Cardiac muscle cell (in vitro differentiated cells and primary cell): ENCODE measurements around the gene FNDC3B. TPM values are rescaled to one million over a fixed set of nuclear protein-coding genes. Genes with fewer than 3 reads are reported as not detected.
A peak's percentile ranks its signal among the peaks of the same experiment; 100 is the strongest.

ENCODE experiments used
- DNase-seq, 2 donors: peaks; one replicate each; pipeline versions ENCODE4 v3.0.0 to v3.0.0-alpha.2; 2010 to 2017; ENCODE audit warnings: low read depth in 1 of 2, low spot score in 1 of 2
- H3K27ac ChIP-seq: fragments of 200-600 bp; sonication (generic); 2 replicates; pipeline ENCODE4 v1.5.1; 2016
- H3K27me3 ChIP-seq: fragments of 200-600 bp; sonication (generic); 2 replicates; pipeline ENCODE4 v1.6.0; 2016; ENCODE audit warnings: control low read depth
- H3K36me3 ChIP-seq: fragments of 200-600 bp; sonication (generic); 2 replicates; pipeline ENCODE4 v1.5.1; 2016; ENCODE audit warnings: control low read depth
- H3K4me1 ChIP-seq: fragments of 200-600 bp; sonication (generic); 2 replicates; pipeline ENCODE4 v1.8.1; 2017; ENCODE audit warnings: low read depth, mild to moderate bottlenecking, mixed run types
- H3K4me3 ChIP-seq: fragments of 200-600 bp; sonication (generic); 2 replicates; pipeline ENCODE4 v1.5.1; 2016; ENCODE audit warnings: mild to moderate bottlenecking
- H3K9me3 ChIP-seq: fragments of 200-600 bp; sonication (generic); 2 replicates; pipeline ENCODE4 v1.5.1; 2017; ENCODE audit warnings: low read depth, mild to moderate bottlenecking, control low read depth
- polyA plus RNA-seq: library from polyadenylated mRNA; unstranded; fragments of >200 nt; fragmentation: Nextera tagmentation; extraction: Ambion mirVana; gene quantifications from 2 replicates; pipeline ENCODE4 v1.2.1, GENCODE V29; 2016
- total RNA-seq: library from RNA; depleted of rRNA; stranded (reverse); fragments of >200 nt; gene quantifications from 2 replicates; pipeline ENCODE4 v1.2.3, GENCODE V29; 2016
- TF ChIP-seq, protein P1 (sequence below): IDR thresholded peaks from 2 replicates; pipeline ENCODE4 v1.5.1; 2012; ENCODE audit warnings: low read depth, mild to moderate bottlenecking, low read length

FNDC3B gene
- total and polyA plus RNA-seq, 2 experiments from 2014 or later = 55.2 to 62.3 TPM

DNA sequence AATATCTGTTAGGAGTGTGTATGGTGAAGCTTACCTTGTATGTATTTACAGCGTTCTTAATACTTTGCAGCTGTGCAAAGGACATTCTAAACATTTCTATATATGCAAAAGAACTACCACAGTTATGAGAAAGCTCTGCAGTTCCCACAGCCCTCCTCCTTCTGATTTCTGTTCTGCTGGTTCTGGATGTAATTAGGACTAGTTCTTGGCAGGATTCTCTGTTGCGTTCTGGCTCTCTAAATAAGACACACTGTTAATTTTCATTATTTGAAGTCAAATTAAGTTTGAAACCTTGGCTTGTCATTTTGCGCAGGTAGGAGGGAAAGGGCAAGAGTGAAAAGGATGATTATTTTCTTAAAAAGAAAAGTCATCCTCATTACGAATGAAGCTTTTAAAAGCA is 76.4 kb downstream of the FNDC3B start:
- Histone ChIP-seq H3K27ac (peak overlapping the region; percentile 45), H3K4me1 (no peaks in the 10 kb centered on the region), H3K4me3 (no peak overlapping the region), H3K9me3 (no peaks in the 10 kb centered on the region), H3K27me3 (no peaks in the 10 kb centered on the region), H3K36me3 (peaks cover 17% of the 10 kb centered on the region)
- no peak for DNase-seq
- TF ChIP-seq, protein P1, sequence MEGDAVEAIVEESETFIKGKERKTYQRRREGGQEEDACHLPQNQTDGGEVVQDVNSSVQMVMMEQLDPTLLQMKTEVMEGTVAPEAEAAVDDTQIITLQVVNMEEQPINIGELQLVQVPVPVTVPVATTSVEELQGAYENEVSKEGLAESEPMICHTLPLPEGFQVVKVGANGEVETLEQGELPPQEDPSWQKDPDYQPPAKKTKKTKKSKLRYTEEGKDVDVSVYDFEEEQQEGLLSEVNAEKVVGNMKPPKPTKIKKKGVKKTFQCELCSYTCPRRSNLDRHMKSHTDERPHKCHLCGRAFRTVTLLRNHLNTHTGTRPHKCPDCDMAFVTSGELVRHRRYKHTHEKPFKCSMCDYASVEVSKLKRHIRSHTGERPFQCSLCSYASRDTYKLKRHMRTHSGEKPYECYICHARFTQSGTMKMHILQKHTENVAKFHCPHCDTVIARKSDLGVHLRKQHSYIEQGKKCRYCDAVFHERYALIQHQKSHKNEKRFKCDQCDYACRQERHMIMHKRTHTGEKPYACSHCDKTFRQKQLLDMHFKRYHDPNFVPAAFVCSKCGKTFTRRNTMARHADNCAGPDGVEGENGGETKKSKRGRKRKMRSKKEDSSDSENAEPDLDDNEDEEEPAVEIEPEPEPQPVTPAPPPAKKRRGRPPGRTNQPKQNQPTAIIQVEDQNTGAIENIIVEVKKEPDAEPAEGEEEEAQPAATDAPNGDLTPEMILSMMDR = no peak

DNA sequence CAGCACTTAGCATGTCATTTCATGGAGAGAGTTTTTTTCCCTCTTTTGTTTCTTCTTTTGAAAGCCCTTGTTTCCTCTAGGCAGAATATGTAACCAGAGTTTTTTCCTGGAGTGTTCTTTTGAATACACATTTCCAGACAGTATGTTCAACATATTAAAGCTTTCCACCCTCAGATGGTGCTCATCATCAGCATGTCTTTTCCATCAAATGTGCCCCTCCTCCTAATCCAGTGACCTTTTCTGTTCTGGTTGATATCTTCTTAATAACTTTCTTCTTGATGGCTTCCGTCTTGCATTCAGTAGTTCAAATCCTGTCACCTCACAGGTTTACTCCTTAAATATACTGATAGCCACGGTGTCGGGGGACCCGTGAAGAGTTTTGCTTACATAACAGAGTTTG is 78.6 kb downstream of the FNDC3B start:
- Histone ChIP-seq H3K27ac (no peak overlapping the region), H3K36me3 (peaks cover 22% of the 10 kb centered on the region), H3K9me3 (no peaks in the 10 kb centered on the region), H3K4me1 (no peaks in the 10 kb centered on the region), H3K4me3 (no peak overlapping the region), H3K27me3 (no peaks in the 10 kb centered on the region)
- TF ChIP-seq, protein P1 = no peak
- no peak for DNase-seq

DNA sequence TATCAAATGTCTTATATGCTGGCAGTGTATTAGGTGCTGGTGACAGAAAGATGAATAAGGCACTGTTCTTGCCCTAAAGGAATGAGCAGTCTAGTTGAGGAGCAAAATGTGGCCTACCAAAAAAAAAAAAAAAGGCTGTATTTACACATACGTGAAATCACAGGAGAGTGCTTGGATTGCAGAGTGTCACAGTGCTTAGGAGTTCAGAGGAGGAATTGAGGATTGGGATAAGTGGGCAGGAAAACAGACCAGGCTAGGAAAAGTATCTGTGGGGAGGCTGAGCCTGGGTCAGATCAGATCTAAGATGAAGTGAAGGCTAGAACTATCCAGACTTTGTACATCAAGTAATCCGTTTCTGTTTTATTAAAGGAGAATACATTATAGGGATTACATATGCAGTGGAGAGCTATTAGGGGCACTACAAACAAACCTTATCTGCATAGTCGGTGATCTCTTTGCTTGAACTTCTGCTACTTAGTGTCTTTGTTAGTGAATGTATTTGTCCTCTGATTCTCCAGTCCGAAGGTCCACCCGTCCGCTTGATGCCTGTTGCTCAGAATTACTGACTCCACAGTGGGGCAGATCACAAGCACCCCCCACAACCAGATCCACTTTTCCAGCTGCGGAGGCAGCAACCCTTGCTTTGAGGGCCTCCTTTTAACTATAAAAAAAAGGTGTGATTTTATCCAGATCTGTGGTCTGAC is 80.0 kb downstream of the FNDC3B start:
- peak overlapping the region; percentile 59 for H3K27ac ChIP-seq
- H3K4me1 ChIP-seq = no peaks in the 10 kb centered on the region
- no peaks in the 10 kb centered on the region for H3K27me3 ChIP-seq
- H3K36me3 ChIP-seq = peaks cover 22% of the 10 kb centered on the region
- TF ChIP-seq, protein P1 = no peak
- DNase-seq = no peak
- no peaks in the 10 kb centered on the region for H3K9me3 ChIP-seq
- no peak overlapping the region for H3K4me3 ChIP-seq

DNA sequence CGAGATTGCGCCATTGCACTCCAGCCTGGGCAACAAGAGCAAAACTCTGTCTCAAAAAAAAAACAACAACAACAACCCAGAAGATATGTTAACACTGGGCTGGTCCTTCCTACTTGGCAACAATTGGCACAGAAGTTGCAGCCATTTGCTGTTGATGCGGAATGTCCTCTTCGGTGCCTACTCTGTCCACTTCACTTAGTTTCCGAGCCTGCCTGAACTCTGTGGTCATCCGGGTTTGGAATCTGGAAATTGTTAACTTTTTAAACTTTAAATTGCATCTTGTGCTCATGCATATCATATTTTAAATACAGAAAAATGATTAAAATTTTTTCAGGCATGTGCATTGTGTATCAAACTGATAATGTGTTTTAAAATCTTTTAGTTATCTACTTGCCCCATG is 81.5 kb downstream of the FNDC3B start:
- H3K4me3 ChIP-seq = no peak overlapping the region
- H3K4me1 ChIP-seq = peaks cover 7% of the 10 kb centered on the region
- TF ChIP-seq, protein P1 = no peak
- no peak for DNase-seq
- H3K27ac ChIP-seq = peak overlapping the region; percentile 39
- no peaks in the 10 kb centered on the region for H3K9me3 ChIP-seq
- H3K27me3 ChIP-seq = no peaks in the 10 kb centered on the region
- H3K36me3 ChIP-seq = peaks cover 16% of the 10 kb centered on the region

DNA sequence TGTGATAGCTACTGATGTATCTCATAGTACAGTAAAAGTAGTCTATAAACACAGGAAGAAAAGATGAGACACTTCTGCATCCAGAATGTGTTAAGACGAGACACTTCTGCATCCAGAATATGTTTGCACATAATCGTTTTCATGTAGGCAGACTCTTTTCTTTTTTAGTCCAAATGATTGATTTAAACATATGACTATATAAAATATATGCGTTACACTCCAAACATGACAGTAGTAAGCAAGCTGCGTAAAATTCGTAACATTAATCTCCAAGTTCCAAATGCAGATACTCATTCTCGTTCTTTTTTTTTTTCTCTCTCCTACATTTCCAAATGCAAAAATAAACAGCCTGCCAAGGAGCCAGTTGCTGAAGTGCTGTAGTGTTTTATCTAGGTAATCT is 82.6 kb downstream of the FNDC3B start:
- Histone ChIP-seq H3K4me3 (no peak overlapping the region), H3K27ac (peak overlapping the region; percentile 3), H3K4me1 (peaks cover 11% of the 10 kb centered on the region), H3K27me3 (no peaks in the 10 kb centered on the region), H3K36me3 (peaks cover 8% of the 10 kb centered on the region), H3K9me3 (no peaks in the 10 kb centered on the region)
- no peak for DNase-seq
- TF ChIP-seq, protein P1 = no peak

DNA sequence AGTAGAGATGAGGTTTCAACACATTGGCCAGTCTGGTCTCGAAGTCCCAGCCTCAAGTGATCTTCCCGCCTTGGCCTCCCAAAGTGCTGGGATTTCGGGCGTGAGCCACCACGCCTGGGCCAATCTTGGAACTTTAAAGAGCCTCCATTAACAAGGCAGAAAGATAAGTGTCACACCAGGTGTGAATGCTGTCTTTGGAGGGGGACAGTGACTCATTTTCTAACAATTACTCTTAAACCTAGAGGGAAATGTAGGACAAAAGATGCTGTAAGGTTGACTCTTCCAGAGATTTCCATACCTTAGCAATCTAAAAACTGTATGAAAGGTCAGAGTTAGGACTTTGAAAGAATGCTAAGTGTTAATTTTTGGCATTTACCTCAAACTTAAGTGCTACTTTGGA is 84.9 kb downstream of the FNDC3B start:
- no peaks in the 10 kb centered on the region for H3K27me3 ChIP-seq
- peak overlapping the region; percentile 39 for H3K27ac ChIP-seq
- peaks cover 11% of the 10 kb centered on the region for H3K4me1 ChIP-seq
- H3K36me3 ChIP-seq = peaks cover 5% of the 10 kb centered on the region
- no peak overlapping the region for H3K4me3 ChIP-seq
- no peaks in the 10 kb centered on the region for H3K9me3 ChIP-seq
- DNase-seq = no peak
- TF ChIP-seq, protein P1 = no peak
